Stimulated activated CD8-positive, alpha-beta memory T cell treated with anti-CD3 and anti-CD28 coated beads, Interleukin-15, amount 100 ng/mL, for 48 hours (primary cell): ENCODE data around the gene DEPP1.
A peak's percentile ranks its signal among the peaks of the same experiment; 100 is the strongest.

ENCODE experiments used
- DNase-seq, 2 donors: peaks; one replicate each; pipeline ENCODE4 v3.0.0-alpha.2; 2020; ENCODE audit warnings: low read depth in 2 of 2

DEPP1 gene

DNA sequence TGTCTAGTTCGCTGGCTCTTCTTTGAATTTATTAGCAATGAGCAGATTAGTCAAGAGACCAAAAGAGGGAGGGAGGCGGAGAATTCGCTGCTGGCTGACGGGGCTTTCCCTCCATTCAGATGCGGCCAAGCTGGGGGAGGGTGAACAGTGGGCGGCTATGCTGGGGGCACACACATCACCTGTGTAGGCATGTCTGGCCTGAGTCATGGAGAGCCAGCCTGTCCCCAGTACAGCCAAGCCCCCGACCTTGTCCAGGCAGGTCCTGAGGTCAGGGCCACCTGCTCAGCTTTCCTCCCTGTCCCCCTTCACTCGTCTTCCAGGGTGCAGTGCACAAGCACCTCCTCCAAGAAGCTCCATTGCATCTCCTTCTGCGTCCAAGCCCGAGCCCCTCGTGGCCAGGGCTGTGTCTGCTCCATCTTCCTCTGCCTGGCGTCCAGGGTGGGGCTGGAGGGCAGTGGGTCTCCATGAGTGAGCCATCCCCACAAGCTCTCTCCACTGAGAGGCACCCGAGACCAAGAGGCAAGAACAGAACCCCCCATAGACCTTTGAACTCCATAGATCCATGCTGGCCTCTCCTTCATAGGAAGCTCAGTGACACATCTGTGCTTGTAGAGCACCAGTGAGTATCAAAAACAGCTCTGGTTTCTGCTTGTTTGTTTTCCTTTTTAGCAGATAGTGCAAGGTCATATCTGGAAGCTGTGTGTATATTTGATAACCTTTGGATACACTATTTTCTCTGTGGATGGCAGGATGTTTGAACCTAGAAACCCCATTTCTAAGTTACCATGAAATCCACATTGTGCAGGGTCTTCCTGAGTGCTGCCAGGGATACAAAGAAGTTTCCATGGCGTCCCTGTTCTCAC is 1.9 kb upstream of the DEPP1 start:
- DNase-seq = no peak

DNA sequence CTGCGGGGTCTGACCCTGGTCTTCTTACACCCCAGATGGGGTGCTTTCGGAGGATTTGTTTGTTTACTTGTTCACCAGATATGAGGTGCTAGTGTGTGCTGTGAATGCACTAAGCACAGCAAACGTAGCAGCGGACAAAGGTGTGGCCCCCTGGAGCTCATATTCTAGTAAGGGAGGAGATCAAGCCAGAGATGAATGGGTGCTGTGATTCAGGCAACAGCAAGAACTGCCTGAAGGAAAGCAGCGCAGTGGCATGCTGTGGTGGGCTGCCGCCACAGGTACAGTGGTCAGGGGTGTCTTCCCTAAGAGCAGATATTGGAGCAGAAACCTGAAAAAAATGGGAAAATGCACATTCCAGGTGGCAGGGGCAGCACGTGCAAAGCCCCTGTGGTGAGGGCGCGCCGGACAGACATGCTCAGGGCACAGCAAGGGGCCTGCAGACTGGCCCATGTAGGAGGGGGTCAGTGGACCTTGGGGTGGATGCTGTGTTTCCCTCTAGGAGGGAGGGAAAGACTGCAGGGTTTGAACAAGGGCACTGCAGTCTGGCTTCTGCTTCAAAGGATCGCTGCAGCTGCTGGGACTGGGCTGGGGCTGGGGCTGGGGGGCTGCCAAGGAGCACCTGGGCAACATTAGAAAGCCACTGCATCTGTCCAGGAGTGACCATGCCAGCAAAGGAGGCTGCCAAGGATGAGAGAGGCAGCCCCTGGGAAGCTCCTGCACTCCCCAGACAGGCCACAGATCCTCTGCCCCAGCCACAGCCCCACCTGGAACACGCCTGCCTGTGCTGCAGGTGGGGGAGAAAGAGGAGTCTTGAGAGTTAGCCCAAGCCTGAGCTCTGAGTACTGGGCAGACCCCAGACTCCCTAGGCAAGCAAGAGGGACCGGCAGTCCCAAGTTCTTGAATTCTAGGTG is 927 bp upstream of the DEPP1 start:
- no peak for DNase-seq

DNA sequence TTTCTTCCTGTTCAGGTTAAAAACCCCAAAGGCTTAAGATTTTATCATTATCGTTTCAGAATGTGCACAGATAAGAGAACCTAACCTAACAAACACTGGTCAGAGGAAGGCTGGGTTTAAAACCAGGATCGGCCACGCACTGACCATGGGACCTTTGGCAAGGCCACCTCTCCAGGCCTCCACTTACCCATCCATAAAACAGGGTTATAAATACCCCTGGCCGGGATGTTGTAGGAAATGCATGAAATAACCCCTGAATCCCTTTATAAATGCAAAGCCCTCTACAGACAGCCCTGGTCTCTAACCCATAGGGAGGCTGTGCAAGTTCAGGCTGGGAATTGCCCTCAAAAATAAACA is 418 bp downstream of the DEPP1 start:
- DNase-seq = no peak

DNA sequence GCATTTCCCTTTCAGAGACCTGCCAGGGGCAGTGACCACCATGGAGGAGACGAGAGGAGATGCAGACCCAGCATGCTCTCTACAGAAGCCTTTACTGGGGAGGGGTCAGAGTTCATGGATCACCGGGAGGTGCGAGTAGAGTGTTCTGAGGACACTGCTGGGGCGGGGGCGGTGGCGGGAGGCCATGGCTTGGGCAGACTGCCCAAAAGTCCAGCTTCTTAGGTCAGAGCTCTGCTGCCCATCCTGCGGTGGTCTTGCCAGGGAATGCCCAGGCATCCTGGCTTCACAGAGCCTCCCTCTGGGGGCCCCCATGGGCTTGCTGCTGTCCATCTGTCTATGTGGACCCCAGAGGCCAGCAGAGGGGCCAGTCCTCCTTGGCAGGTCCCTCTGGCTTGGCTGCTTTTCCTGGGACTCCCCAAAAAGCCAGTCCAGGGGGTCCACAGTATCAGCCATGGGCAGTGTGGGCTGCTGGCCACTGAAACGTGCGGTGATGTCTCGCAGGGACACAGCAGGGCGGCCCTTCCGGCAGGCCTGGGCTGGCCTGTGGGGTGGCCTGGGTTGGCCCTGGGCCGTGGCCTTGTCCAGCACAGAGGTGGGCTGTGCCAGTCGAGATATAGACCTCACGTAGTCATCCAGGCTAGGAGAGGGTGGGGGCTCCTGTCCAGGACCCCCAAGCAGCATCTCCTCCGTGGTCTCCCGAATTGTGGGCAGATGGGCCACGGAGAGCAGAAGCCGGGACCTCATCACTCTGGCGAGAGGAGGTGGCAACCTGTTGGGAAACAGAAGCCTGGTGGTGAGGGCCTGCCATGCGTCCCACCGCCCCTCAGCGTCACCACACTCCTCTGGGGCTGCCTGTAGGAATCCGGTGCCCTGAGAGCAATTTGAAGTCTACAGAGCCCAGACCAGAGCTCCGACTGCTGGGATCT is 1.1 kb downstream of the DEPP1 start:
- DNase-seq = no peak

DNA sequence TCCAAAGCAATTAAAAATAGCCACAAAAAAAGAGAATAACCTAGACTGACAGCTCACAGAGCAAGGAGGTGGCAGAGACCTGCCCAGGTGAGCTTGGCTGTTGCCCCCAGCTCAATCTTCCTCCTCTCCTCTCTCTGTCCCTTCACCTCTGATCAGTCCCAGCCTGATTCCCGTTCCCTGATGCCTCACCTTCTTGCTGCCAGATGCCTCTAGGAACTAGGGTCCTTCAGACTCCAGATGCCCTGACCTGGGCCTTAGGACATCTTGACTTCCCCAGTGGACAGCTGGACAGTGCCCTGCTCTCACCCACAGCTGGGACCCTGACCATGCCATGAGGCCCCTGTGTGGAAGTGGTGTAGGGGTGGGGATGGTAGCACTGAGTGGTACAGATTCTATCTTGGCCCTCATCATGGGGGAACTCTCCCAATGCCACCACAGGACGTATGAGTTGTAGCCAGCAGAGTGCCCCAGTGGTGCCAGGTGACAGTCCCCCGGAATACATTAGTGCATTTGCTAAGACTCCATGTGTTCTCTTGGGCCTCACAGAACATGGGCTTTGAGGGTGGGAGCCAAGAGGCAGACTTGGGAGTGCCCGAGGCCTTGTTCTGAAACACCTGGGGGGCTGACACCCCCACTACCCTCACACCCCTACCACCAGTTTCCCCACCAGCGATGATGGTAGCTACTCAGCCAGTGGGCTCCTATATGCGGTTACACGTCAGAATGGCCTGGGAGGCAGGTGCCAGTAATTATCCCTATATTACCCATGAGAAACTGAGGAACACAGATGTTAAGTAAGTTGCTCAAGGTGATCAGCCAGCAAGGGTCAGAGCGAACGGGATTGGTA is 2.0 kb downstream of the DEPP1 start:
- DNase-seq = no peak

DNA sequence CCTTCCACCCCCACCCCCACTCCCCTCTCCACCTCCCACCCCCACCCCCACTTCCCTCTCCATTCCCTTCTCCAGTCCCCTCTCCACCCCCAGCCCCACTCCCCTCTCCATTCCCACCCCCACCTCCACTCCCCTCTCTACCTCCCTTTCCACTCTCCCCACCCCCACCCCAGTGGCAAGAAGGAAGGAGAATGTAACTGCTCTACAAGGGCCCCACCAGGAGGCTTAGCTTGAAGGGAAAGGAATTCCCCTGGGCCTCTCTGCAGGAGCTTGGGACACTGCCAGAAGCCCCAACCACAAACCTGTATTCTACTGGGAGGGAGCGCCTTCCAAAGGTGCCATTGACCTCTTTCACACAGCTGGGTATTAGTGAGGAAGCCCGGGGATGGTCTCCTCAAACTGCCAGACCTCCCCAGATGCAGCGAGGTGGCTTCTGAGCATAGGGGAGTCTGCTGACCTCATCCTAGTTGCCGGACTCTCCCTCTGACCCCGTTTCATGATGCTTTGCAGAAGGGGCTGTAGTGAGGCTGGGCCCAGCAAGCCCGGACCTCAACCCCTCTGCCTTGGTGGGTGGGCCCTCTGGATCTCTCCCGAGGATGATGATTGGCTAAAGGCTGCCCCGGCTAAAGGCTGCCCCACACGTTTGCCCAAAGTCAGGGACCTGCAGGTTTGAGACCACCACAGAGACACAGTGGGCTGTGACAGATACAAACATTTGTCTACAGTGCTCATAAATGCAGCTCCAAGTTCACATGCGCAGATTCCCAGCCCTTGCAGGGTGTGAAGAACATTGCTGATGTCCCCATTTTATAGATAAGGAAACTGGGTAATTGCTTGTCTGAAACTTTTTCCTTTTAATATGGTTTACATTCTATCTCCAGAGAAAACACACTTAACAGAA is 2.9 kb downstream of the DEPP1 start:
- DNase-seq = no peak

DNA sequence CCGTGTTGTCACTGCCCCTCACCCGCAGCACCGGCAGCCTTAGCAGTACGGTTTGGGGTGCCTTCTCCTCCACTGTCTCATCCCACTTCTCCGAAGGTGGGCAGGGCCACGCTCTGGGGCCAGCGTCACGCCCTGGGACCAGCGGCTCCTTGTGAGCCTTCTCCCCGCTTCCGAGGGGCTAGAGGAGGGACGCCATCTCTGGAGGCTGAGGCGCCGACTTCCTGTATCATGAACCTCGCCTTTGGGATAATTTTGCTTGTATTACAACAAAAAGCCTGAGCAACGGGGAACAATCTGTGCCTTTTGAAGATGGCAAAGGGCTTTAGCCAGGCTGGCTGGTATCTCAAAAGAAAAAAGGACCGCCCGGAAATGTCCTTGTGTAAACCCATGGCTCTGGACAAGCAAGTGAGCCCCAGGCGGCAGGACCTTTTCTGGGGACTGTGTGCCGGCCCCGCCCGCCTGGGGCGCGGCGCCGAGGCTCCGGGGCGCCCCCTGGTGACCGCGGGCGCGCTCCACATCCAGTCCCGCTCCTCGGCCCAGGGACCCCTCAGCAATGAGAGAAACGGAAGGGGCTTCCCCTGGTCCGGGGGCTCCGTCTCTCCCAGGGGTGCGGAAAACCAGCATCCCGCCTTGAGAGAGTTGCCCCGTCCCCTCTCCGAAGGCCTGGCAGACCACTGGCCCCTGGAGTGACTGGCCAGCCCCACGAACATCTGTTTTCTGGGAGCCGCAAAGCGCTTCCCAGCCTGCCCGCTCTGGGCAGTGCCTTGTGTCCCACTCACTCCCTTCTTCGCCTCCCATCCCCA is 3.8 kb downstream of the DEPP1 start:
- peak in 1 of 2 donors; percentile 56 for DNase-seq

DNA sequence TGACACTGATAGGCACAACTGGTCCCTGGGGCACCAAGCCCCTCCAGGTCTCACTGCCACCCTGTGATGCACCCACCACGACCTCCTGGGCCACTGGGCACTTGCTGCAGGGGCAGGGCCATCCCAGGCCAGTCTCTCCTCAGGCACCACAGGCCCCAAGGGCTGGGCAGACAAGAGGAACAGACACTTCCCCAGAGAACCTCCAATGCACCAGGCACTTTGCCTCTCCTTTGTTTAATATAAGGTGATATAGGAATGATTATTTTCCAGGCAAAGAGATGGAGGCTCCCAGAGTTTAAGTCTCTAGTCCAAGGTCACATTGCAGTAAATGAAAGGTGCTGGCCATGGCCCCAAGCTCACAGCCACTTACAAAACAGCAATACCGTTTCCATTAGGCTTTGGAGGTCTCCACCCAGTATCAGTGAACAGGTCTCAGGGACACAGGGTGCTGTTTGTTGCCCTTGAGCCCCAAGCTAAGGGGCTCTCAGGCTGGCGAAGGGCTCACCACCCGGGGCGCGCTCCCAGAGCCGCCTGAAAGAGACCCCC is 4.5 kb downstream of the DEPP1 start:
- no peak for DNase-seq

DNA sequence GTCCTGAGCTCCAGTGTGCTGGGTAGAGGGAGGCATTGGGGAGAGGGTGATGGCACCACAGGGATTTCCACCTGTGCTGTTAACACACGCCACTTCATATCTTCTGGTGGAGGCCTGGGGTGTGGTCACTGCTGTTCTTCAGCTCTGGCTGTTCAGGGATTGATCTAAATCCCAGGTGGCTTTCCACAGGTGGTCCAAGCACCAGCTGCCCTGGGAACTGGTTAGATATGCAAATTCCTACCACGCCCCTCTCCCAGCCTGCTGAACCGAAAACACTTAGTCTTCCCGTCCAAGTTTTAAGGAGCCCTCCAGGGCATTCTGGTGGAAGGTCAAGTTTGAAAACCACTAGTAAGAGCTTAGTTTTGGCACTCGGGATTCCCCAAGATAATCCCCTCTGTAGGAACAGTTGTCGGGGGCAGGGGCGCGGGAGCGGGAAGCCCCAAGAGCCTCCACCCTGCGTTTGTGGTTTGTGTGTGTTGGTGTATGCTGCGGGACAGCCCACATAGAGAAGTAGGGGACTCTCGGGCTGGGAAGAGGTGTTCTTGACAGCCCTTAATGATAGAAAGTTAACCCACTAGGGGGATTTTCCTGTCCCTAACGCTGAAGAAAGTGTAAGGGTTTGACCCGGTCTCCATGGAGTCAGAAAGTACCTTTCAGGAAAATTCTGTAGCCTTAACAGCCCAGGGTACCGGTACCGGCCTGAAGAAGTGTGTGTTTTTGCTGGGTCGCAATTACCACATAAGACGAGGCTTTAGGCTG is 5.1 kb downstream of the DEPP1 start:
- DNase-seq = no peak

DNA sequence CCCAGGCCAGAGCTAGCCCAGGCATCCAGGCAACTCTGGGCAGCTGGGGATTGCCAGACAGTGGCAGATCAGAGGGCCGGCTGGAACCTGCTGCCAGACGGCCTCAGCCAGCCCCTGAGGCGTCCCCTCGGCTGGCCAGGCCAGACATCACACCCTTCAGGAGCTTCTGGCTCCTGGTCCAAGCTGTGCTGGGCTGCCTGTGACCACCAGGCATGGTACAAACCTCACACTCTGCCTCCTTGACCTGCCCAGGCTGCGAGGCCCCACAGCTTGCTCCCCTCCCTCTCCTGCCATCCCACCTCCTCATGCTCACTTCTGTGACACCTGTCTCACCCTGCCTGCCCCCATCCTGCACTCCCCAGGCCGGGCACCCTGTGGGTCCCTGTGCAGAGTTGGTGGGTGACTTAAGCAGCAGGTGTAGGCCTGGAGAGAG is 5.7 kb downstream of the DEPP1 start:
- no peak for DNase-seq

DNA sequence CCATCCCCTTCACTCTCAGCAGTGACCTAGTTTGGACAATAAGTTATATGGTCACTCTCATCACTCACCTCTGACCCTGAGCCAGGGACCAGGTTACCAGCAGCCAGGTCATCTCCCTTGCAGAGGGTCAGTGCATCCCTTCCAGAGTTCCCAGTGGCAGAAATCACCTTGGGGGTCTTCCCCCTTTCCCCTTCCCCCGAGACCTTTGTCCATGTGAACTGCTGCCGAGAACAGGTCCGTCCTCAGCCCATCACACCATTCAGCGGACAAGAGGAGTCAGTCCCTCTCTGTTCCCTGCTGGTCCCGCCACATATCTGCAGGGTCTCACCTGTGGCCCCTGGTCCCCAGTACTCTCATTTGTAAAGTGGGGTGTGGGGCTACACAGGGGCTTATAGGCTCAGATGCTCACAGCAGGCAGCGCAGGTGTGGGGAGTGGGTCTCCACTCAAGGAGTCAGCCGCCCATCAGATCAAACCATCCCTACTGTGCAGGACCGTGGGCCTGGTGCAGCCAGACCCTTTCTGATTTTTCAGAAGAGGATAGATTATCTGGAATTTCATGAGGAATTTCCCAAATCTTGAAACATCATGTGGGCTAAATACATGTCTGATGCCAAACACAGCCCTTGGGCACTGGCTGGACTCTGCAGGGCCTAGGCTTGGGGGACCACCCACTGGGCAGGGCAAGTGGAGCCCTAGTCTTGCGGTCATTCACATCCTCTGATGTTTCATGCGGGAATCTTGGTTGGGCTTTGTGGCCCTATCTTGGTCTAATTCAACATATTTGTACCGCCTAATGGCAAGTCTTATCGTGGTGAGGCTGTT is 6.5 kb downstream of the DEPP1 start:
- no peak for DNase-seq

DNA sequence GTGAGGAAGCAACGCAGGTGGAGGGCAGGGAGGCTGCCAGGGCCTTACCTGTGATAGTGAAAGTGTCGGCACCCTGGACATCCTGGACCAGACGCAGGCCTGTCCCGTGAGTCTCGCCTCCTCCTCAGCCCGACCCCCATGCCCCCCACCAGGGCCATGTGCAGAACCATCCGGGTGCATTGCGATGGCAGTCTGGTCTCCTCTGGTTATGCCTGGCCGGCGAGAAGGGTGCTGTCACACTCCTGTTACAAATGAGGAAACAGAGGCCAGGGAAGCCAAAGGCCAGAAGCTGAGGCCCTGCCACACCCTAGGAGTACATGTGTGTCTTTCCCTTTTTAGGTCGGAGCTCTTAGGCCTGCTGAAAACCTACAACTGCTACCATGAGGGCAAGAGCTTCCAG is 7.2 kb downstream of the DEPP1 start:
- no peak for DNase-seq

DNA sequence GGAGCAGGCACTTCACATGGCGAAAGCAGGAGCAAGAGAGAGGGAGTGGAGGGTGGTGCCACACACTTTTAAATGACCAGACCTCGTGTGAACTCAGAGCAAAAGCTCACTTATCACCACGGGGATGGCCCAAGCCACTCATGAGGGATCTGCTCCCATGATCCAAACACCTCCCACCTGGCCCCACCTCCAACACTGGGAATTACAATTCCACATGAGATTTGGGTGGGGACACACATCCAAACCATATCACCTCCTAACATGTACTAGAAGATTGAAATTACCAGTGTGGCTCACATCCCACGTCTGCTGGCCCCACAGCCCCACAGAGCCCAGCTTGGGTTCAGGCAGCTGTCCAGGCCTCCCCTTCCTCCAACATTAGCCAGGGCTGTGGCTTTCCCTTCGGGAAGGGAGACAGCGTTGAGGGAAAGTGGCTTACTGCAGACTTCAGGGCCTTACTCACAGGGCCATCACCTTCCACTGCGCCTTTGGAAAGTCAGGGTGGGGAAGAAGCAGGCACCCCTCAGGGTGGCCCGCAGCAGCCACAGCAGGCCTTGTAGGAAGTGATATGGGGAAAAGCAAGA is 7.7 kb downstream of the DEPP1 start:
- no peak for DNase-seq

DNA sequence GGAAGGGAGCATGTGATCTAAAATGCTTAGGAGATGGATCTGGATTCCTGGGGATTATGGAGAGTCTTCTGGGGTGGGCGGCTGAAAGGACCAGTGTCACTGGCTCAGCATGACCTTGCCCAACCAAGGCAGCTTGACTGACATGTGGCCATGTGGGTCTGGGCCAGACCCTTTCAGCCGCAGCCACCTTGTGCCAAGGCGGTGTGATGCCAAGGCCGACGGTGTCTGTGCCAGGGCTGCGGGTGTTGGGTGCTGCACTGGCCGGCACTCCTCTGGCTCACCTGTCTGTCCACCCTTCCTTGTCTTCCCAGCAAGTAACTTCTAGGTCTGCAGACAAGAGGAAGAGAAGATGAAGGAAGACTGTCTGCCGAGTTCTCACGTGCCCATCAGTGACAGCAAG is 8.8 kb downstream of the DEPP1 start:
- no peak for DNase-seq

DNA sequence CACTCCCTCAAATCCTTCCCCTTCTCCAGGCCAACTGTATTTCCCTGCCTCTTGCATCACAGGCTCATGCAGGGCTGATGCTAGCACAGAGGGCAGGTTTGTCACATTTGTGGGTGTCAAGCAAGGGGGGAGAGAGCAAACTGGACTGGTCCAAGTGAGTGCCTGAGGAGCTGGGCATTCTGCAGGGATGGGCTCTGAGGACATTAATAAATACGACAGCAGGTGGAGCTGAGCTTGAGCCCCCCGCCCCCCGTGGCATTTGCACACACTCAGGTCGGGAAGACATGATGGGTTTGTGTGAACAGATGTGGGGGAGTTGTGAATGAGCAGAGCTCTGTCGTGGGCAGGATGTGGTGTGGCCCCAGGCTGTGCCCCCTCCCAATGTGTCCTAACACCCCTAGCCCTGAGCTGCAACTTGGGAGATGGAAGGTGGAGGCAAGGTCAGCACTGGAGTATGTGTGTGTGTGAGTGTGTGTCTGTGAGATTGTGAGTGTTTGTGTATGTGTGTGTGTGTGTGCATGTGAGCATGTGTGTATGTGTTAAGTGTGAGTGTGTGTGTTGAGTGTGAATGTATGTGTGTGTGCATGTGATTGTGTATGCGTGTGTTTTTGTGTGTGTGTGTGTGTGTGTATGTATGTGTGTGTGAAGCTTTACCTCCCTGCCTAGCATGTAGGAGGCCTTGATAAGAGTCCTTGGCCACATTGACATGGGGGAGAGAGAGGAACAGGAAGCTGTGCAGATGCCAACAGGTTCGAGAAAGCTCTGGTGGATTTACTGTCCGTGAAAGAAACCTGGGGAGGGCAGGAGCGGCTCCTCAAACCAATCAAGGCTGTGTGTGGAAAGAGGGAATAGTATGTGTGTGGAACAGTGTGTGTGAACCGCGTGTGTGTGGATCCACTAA is 9.9 kb downstream of the DEPP1 start:
- peak in 1 of 2 donors; percentile 17 for DNase-seq

DNA sequence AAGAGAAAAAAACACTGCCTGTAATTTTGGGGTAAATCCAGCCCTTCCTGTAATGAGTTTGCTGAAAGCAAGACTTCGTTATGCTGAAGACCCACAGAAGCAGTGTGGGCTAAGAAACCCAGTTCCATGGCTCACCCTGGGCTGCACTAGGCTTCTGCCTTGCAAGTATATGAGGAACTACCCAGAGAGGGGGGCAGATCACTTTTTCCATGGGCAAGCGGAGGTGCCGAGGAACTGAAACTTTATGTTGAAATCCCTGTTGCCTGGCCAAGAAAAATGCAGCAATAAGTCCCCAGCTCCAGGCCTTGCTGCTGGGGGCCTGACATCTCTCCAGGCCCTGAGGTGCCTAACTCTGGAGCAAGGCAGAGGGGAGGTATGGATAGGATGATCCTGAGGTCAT is 10.5 kb downstream of the DEPP1 start:
- no peak for DNase-seq
